Right lobe of liver (tissue), 6 donors: ENCODE measurements around the gene CDC73. TPM values are rescaled to one million over a fixed set of nuclear protein-coding genes. Genes with fewer than 3 reads are reported as not detected.

Experiments used
- ATAC-seq, 4 donors: fragments of 200-7000 bp; cut with Tn5 transposase; one replicate each; pipeline ENCODE4 v1.9.1; 2020; ENCODE audit warnings: mild to moderate bottlenecking in 4 of 4, moderate library complexity in 4 of 4
- DNase-seq, 3 donors: peaks; one replicate each; pipeline ENCODE4 v3.0.0-alpha.2; 2020
- H3K27ac ChIP-seq, 3 donors: fragments of 200-600 bp; one replicate each; pipeline ENCODE4 v1.8.0; 2022
- H3K27me3 ChIP-seq, 2 donors: fragments of 200-600 bp; one replicate each; pipeline ENCODE4 v1.8.0; 2022
- H3K36me3 ChIP-seq, 4 donors: fragments of 200-600 bp; sonication (generic) in 1 of 4; one replicate each; pipeline versions ENCODE4 v1.5.1 to v1.8.0; 2017 to 2022; ENCODE audit warnings: control low read depth in 1 of 4
- H3K4me1 ChIP-seq, 4 donors: fragments of 200-600 bp; sonication (generic) in 1 of 4; one replicate each; pipeline versions ENCODE4 v1.5.1 to v1.8.0; 2017 to 2022; ENCODE audit warnings: control low read depth in 1 of 4
- H3K4me3 ChIP-seq, 3 donors: fragments of 200-600 bp; one replicate each; pipeline ENCODE4 v1.8.0; 2022
- H3K9me3 ChIP-seq, 4 donors: fragments of 200-600 bp; sonication (generic) in 1 of 4; one replicate each; pipeline versions ENCODE4 v1.5.1 to v1.8.0; 2017 to 2022; ENCODE audit warnings: control low read depth in 1 of 4
- POLR2A ChIP-seq: fragments of 450-650 bp; IDR thresholded peaks from one replicate; pipeline ENCODE4 v1.6.1; 2017; ENCODE audit warnings: antibody characterized with exemption, mild to moderate bottlenecking
- WGBS: methylation state at CpG from one replicate; pipeline ENCODE4 v1.1.6; 2018; ENCODE audit warnings: low coverage, low lambda C conversion rate; ENCODE audit not compliant: insufficient coverage; ENCODE audit errors: missing lambda C conversion rate; 5-methylcytosine and 5-hydroxymethylcytosine counted together
- intact Hi-C, 2 donors: fragments of 100-400 bp; cut with DNase I; formaldehyde crosslinking; loops; one replicate each; pipeline versions ENCODE4 v1.11.2 to v1.14.1; 2022
- total RNA-seq, 6 experiments: library from RNA; depleted of rRNA in 2 of 6; stranded (reverse); fragments of >200 nt in 2 of 6; fragmentation: NEBNext Ultra II Directional in 3 of 6; extraction: Animal tissue kit (Norgen Biotek cat#: 25700) in 3 of 6; gene quantifications; one replicate each; pipeline versions ENCODE4 v1.1.0 to v1.2.4, GENCODE V29; 2016 to 2023
- TF ChIP-seq, protein P1 (sequence below), 4 donors: fragments of 200-600 bp in 3 of 4; fragments of 450-650 bp in 1 of 4; IDR thresholded peaks; one replicate each; pipeline versions ENCODE4 v1.5.1 to v1.8.0; 2016 to 2022; ENCODE audit warnings: antibody characterized with exemption in 4 of 4, mild to moderate bottlenecking in 2 of 4
- donor health status: DM: no; HTN: yes; CAD: no.
- donor health status: DM: no; HTN: no; CAD: no.
- donor health status: DM: no; HTN: no; CAD: no.
- donor health status: DM: no; HTN: yes; CAD: no.
- donor health status: DM: no; HTN: yes; CAD: no.

Gene CDC73
- total RNA-seq, 6 experiments from 2014 or later: 11.1 to 23.8 (median 18.3) TPM

DNA sequence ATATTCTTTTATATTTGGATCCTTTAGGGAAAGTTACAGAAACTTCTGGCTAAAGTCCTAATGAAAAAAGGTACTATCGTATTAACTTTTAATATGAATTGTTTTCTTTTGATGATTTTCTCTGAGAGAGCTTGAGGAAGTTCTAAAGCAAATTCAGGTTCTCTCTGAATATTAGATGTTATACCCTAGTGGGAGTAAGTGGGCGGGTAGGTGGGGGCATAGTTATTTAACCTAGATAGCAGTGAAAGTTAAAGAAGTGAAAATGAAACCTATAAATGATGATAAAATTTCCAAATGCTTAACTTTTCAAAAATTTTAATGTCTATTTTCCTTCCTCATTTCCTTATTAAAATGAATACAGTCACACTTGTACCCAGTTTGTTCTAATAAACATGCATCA lies 90.8 kb downstream of the CDC73 start:
- 86% methylated on average over 2 of the region's 2 CpGs for WGBS
- DNase-seq (no peak), ATAC-seq (no peak)
- H3K9me3 ChIP-seq: no peaks in the 10 kb centered on the region
- H3K27me3 ChIP-seq: no peaks in the 10 kb centered on the region
- peaks cover 0 to 7% (median 0%) of the 10 kb centered on the region in 4 donors for H3K36me3 ChIP-seq
- no peak overlapping the region for H3K27ac ChIP-seq
- H3K4me1 ChIP-seq: no peaks in the 10 kb centered on the region
- no peak for TF ChIP-seq POLR2A
- TF ChIP-seq, protein P1, sequence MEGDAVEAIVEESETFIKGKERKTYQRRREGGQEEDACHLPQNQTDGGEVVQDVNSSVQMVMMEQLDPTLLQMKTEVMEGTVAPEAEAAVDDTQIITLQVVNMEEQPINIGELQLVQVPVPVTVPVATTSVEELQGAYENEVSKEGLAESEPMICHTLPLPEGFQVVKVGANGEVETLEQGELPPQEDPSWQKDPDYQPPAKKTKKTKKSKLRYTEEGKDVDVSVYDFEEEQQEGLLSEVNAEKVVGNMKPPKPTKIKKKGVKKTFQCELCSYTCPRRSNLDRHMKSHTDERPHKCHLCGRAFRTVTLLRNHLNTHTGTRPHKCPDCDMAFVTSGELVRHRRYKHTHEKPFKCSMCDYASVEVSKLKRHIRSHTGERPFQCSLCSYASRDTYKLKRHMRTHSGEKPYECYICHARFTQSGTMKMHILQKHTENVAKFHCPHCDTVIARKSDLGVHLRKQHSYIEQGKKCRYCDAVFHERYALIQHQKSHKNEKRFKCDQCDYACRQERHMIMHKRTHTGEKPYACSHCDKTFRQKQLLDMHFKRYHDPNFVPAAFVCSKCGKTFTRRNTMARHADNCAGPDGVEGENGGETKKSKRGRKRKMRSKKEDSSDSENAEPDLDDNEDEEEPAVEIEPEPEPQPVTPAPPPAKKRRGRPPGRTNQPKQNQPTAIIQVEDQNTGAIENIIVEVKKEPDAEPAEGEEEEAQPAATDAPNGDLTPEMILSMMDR (IDR thresholded peaks at IDR 0.05): no peak
- intact Hi-C loops: no loop called here
- no peak overlapping the region for H3K4me3 ChIP-seq

DNA sequence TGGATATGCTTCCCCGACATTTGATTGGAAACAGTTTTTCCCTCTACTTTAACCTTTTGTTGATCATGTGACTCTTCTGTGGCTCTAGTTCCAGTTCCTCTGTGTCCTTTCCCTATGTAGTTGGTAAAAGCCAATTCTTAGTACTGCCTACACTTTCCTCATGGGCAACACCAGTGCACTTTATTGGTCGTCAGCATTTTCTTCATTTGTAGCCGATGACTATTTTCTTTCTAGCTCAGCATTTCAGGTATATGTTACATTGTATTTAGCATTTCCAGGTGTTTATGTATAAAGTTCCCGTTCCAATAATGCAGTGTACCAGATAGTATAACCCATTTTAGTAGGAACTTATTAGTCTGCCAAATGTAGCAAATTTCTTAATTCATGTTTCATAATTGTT lies 92.2 kb downstream of the CDC73 start:
- no peaks in the 10 kb centered on the region for H3K27me3 ChIP-seq
- peaks cover 0 to 7% (median under 1%) of the 10 kb centered on the region in 4 donors for H3K36me3 ChIP-seq
- intact Hi-C loops: no loop called here
- H3K27ac ChIP-seq: no peak overlapping the region
- no peak for TF ChIP-seq POLR2A
- TF ChIP-seq, protein P1 (IDR thresholded peaks at IDR 0.05): no peak
- H3K4me3 ChIP-seq: no peak overlapping the region
- DNase-seq: no peak
- ATAC-seq: no peak
- H3K4me1 ChIP-seq: no peaks in the 10 kb centered on the region
- 83% methylated on average over 4 of the region's 4 CpGs for WGBS
- H3K9me3 ChIP-seq: no peaks in the 10 kb centered on the region

DNA sequence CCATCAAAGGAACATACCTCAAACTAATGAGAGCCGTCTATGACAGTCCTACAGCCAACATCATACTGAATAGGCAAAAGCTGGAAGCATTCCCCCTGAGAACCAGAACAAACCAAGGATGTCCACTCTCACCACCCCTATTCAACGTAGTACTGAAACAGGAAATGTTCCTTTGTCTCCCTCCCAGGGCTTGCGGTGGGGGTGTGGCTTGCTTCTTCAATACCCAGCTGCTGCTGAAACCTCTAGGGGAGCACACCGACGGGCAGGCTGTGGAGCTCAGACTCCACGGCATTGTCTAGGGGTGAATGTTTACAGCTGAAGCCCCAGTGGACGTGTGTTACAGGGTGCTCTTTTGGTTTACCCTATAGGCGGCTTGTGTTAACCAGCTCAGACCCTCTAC lies 95.1 kb downstream of the CDC73 start:
- no peaks in the 10 kb centered on the region for H3K9me3 ChIP-seq
- WGBS: 76% methylated on average over 5 of the region's 8 CpGs
- no peaks in the 10 kb centered on the region for H3K27me3 ChIP-seq
- H3K27ac ChIP-seq: no peak overlapping the region
- intact Hi-C loops: no loop called here
- H3K36me3 ChIP-seq: peaks cover 0 to 7% (median under 1%) of the 10 kb centered on the region in 4 donors
- H3K4me1 ChIP-seq: no peaks in the 10 kb centered on the region
- TF ChIP-seq, protein P1 (IDR thresholded peaks at IDR 0.05): no peak
- TF ChIP-seq POLR2A: no peak
- DNase-seq (no peak), ATAC-seq (no peak)
- H3K4me3 ChIP-seq: no peak overlapping the region

- no peaks in the 10 kb centered on the region for H3K9me3 ChIP-seq
- no peak overlapping the region for H3K27ac ChIP-seq
- H3K36me3 ChIP-seq: peaks cover 0 to 2% (median 0%) of the 10 kb centered on the region in 4 donors
- H3K4me1 ChIP-seq: no peaks in the 10 kb centered on the region
- 100% methylated on average over 2 of the region's 4 CpGs for WGBS
- no peak for TF ChIP-seq POLR2A
- TF ChIP-seq, protein P1 (IDR thresholded peaks at IDR 0.05): no peak
- intact Hi-C loops: no loop called here
- no peak for ATAC-seq
- no peaks in the 10 kb centered on the region for H3K27me3 ChIP-seq
- H3K4me3 ChIP-seq: no peak overlapping the region
- DNase-seq: no peak
These were observed 97.6 kb downstream of the CDC73 start for GRCh38 chr1:193219391-193219790.

- H3K4me3 ChIP-seq: no peak overlapping the region
- intact Hi-C loops: no loop called here
- no peak for ATAC-seq
- H3K4me1 ChIP-seq: no peaks in the 10 kb centered on the region
- DNase-seq: no peak
- no peak overlapping the region for H3K27ac ChIP-seq
- TF ChIP-seq POLR2A: no peak
- TF ChIP-seq, protein P1 (IDR thresholded peaks at IDR 0.05): no peak
- no peaks in the 10 kb centered on the region for H3K9me3 ChIP-seq
- H3K27me3 ChIP-seq: no peaks in the 10 kb centered on the region
- peaks cover 0 to 2% (median 0%) of the 10 kb centered on the region in 4 donors for H3K36me3 ChIP-seq
These were observed 99.8 kb downstream of the CDC73 start for GRCh38 chr1:193221651-193222050.
